Stimulated activated CD8-positive, alpha-beta memory T cell treated with anti-CD3 and anti-CD28 coated beads, Interleukin-7, amount 100 ng/mL, for 4 hours (primary cell): ENCODE measurements around the gene ZNF615.
"Not testable (repeated sequence)": the region's sequence is repeated elsewhere in the genome, so short reads cannot be mapped to it uniquely, and the experiment has no call there.

ENCODE experiments used
- DNase-seq, 2 donors: peaks; one replicate each; pipeline ENCODE4 v3.0.0-alpha.2; 2020; ENCODE audit warnings: low read depth in 2 of 2

ZNF615 gene

DNA sequence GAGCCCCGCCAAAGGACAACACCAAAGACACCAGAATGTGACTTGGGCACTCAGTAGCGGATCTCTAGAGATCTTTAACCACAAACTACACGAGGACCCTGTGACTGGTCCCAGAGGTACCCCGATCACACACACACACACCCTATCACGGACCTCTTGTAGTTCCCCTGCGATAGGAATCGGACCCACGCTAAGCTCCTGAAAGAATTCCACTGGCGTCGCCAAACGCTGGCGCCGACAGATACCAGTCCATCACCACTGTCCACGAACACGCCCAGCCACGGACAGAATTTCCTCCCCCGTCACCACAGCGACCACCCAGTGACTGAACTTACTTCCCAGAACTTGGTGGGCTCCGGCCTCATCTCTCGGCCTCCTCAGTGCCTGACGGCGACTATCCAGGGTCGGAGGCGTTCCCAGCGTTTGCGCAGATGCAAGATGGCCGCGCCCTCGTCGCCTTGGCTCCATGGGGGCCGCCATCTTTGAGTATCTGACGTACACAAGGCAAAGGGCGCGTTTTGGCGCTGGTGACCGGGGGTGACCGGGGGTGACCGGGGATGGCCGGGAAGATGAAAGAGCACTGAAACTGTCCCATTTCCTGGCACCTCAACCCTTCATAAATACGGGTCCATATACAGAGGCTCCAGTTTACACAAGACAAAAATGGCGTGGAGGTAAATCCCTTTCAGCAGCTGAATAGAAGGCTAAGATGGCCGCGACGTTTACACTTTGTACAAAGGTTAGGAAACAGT lies at the start of gene ZNF615:
TSS of gene ZNF615 (minus strand) at position 406 of the 752 bp plus-strand sequence. CDS start 4,500 bp downstream, outside the sequence.
- DNase-seq: peak; percentile 76 to 81

DNA sequence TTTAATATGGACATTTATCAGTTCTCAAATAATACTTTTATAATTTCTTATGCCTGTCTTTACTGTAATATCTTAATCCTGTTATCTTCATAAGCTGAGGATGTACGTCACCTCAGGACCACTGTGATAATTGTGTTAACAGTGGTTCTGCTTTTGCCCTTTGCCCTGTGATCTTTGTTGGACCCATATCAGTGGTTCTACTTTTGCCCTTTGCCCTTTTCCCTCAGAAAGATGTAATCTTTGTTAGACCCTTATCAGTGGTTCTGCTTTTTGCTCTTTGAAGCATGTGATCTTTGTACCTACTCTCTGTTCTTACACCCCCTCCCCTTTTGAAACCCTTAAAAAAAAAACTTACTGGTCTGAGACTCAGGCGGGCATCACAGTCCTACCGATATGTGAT lies 48.5 kb upstream of the ZNF615 start:
- not testable (repeated sequence) for DNase-seq

- not testable (repeated sequence) for DNase-seq
Observed at GRCh38 chr19:52051736-52052135, 43.7 kb upstream of the ZNF615 start.

DNA sequence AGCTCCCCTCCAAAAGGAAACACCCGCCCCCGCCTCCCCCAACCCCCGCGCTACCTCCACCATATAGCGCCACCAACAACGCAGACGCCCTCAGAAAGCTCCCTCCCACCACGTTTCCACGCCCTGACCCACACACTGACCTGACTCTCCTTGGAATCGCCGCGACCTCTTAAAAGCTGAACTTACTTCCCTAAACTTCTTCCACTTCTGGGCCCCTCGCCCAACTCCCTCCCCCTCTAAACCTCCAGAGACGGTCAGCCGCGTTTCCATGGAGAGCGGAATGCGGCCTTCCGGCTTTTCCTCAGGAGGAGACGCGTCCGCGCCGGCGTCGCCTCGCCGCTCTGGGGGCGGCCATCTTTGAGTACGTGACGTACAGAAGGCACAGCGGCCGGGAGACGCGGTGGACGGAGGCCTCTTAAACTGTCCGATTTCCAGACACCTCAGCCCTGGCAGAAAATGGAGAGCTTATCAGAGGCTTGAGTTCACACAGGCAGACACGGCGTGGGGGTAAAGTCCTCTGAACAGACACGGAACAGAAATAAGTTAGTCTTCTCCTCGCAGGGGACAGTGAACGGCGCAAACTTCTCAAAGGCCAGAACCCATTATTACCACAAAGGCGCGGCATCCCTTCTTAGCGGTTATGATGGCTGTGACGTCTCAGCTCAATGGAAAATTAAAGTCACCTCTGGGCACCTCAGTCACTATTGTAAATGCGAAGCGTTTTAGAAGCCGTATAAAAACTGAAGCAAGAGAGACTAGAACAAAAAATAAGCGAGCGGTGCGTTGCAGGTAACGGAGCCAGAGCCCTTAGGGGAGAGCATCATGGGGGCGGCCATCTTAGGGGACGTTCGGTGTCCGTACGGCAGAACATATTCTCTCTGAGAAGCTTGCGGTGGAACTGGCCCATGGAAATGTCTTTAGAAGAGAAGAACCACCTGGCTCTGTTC lies 40.8 kb upstream of the ZNF615 start, which contains the start of gene ZNF432:
TSS of gene ZNF432 (minus strand) at position 284 of the 947 bp plus-strand sequence. CDS start 1,970 bp downstream, outside the sequence.
- peak; percentile 70 to 81 for DNase-seq

DNA sequence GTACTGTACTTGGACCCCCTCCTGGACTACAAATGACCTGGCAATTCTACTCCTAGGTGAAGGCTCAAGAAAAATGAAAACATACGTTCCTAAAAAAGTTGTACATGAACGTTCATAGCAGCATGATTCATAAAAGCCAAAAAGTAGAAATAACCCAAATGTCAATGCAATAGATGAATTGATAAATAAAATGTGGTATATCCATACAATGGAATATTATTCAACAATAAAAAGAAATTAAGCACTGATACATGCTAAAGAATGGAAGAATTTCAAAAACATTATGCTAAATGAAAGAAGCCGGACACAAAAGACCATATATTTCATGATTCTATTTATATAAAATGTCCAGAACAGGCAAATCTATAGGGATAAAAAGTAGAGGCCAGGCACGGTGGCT lies 31.2 kb upstream of the ZNF615 start:
- DNase-seq: no peak

DNA sequence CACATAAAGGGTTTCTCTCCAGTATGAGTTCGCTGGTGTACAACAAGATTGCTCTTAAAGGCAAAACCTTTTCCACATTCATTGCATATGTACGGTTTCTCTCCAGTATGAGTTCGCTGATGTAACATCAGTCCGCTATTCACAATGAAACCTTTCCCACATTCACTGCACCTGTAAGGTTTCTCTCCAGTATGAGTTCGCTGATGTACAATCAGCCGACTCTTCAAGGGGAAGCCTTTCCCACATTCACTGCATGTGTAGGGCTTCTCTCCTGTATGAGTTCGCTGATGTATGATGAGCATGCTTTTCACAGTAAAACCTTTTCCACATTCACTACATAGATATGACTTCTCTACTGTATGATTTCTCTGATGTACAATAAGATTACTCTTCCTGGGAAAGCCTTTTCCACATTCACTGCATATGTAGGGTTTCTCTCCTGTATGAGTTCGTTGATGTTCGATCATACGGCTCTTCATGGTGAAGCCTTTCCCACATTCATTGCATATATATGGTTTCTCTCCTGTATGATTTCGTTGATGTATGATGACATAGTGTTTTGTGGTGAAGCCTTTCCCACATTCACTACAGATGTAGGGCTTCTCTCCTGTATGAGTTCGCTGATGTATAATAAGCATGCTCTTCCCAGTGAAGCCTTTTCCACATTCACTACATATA lies 26.2 kb upstream of the ZNF615 start:
- DNase-seq: no peak

DNA sequence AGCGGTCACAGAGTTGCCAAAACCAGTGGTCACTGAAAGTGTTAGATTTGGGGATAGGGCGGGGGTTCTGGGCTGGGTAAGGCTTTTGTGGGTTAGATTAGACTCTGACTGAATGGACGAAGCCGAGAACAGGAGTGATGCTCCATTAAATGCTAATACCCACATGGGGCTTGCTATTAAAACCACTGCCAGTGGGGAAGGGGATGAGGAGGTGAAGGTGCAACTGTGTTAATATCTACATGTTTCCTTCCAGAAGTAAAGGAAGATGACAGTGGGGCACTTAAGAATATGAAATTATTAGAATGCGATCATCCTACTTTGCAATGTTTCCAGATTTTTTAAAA lies 20.7 kb upstream of the ZNF615 start:
- no peak for DNase-seq

DNA sequence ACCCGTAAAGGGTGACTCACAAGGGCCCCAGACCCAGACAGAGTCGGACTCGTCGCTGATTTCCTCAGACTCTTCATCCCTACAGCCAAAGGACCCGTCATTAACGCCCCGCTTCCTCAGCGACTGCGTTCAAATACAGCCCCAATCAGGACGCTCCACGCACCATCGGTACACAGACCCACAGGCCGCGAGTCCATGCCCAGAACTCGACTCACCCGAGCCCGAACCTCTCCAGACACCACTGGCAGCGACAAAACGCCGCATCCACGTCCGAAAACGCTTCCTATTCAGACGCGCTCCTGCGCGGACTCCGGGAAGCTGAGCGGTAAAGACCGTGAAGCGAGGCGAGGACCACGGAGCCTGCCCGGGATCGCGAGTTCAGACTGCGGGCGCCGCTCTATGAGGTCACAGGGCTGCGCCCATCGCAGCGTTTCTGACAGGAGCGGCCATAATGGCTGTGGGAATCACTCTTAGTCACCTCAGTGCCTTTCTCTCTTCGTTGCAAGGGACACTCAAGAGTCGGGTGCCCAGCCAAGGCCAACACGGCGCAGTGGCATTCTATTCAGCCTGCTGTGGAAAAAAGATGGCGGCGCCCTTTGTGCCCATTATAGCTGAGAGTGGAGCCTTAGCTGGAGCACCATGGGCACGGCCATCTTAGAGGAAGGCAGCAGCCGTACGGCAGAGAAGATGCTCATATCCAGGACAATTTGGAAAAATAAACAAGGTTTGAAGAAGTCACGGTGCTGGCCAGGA lies 20.2 kb upstream of the ZNF615 start, which contains the start of gene ZNF614:
TSS of gene ZNF614 (minus strand) at position 353 of the 753 bp plus-strand sequence. CDS start 2,634 bp downstream, outside the sequence.
- peak; percentile 74 to 76 for DNase-seq

GRCh38 chr19:52026255-52026990 lies 18.4 kb upstream of the ZNF615 start:
- DNase-seq: not testable (repeated sequence)

- not testable (repeated sequence) for DNase-seq
Observed at GRCh38 chr19:52024478-52024877, 16.5 kb upstream of the ZNF615 start.

- DNase-seq: no peak
Observed at GRCh38 chr19:52022193-52022592, 14.2 kb upstream of the ZNF615 start.

GRCh38 chr19:52020506-52020905 lies 12.5 kb upstream of the ZNF615 start:
- no peak for DNase-seq

DNA sequence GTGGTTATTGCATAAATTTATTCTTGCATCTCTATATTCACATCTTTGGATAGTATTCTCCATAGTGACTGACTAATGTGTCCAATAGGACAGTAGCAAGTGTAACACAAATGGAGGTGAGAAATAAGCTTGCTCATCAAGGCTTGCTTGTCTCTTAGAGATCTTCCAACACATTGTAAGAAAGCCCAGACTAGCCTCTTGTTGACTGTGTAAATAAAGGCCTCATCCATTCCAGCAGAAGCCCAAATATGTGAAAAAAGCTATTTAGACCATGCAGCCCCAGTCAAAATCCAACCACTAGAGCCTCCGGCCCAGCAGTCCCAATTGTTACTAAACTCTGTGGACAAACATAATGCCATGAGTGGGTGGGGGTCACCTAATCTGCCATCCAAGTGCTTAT lies 2.7 kb upstream of the ZNF615 start:
- no peak for DNase-seq

DNA sequence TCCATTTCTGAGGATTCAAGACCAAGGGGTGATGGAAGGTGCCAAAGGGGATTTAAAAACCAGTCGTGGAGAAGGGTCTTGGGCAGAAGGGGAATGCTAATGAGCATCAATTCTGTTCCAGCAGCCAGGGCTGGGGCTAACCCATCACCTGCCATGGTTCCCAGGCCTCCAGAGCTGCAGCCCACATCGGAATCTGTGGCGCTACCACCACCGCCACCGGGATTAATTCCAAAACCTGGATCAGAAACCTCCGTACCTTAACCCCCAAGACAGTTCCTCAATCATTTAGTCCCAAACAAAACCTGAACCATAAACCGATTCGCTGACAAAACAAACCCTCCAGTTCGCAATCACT lies 583 bp downstream of the ZNF615 start:
- no peak for DNase-seq

- DNase-seq: no peak
Observed at GRCh38 chr19:51994048-51994644, 13.9 kb downstream of the ZNF615 start.

- no peak for DNase-seq
Observed at GRCh38 chr19:51993422-51993821, 14.6 kb downstream of the ZNF615 start.

DNA sequence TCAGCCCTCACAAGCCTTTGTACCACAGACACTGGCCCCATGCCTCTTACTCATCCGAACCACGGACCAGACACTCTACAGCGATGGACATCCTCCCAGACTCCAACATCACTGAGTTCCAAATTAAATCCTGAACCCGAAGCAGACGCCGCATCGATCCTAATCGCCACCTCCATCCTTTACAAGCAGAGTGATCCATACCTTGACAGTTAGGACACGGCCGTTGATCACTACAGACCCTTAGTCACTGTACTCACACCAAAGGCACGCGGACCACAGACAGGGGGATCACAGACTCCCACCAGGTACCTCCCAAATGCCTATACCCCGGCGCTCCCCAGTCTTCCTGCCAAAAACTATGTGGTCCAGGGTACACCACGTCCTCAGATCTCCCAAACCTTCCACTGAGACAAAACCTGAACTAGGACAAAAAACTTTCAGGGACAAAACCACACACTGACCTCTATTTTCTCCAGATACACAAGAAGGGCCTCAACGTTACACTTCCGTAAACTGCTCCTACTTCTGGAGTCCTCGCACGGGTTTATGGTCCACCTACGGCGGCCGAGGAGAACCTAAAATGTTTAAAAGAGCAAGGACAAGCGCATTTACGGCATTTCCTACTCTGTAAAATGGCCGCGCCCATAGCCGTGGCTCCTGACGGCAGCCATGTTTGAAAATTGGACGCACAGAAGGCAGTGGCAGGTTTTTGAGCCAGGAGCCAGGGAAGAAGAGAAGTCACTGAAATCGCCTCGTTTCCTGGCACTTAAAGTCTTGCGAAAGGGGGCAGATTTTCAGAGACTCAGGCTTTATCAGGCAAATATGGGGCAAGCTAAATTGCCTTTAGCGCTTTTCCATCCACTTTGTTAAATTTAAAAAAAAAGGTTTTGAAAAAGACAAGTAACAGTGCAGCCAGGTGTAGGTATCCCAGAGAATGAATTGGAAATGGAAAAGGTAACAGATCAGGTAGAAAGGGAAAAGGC lies 21.4 kb downstream of the ZNF615 start, which contains the start of gene ZNF350:
TSS of gene ZNF350 (minus strand) at position 532 of the 983 bp plus-strand sequence. CDS start 12,480 bp downstream, outside the sequence.
- DNase-seq: peak; percentile 81 to 88

GRCh38 chr19:51983361-51983760 lies 24.6 kb downstream of the ZNF615 start:
- no peak for DNase-seq

GRCh38 chr19:51980926-51981325 lies 27.1 kb downstream of the ZNF615 start:
- not testable (repeated sequence) for DNase-seq
